GM12878 (cell line): ENCODE data around the gene OLFML2A. TPM values are rescaled to one million over a fixed set of nuclear protein-coding genes. Genes with fewer than 3 reads are reported as not detected.

ENCODE experiments used
- ATAC-seq: fragments of 200-7000 bp; cut with Tn5 transposase; 3 replicates; pipeline ENCODE4 v1.9.1; 2020; ENCODE audit warnings: mild to moderate bottlenecking, moderate library complexity
- BruUV-seq: library from RNA; stranded (reverse); fragments of 400-500 nt; replicated peaks from 2 replicates; lab custom pipeline; 2021; lab: Mats Ljungman, UMichigan
- CTCF ChIA-PET: fragments of 300-600 bp; sonication (Branson Sonifier 250); formaldehyde crosslinking; extraction: SDS; loops from one replicate; lab custom pipeline; 2021; ENCODE audit warnings: inconsistent platforms; lab: Yijun Ruan, JAX
- POLR2A ChIA-PET: fragments of 350-600 bp; formaldehyde crosslinking; extraction: SDS; loops from one replicate; lab custom pipeline; 2021; ENCODE audit warnings: inconsistent platforms; lab: Charles Lee
- RAD21 ChIA-PET: fragments of 300-600 bp; sonication (Branson Sonifier 250); formaldehyde crosslinking; loops from one replicate; lab custom pipeline; 2023; ENCODE audit warnings: antibody characterized with exemption; ENCODE audit not compliant: unreplicated experiment; lab: Charles Lee
- SMC1A ChIA-PET: fragments of 300-600 bp; sonication (Branson Sonifier 250); formaldehyde crosslinking; loops from one replicate; lab custom pipeline; 2023; ENCODE audit not compliant: unreplicated experiment, uncharacterized antibody; lab: Charles Lee
- DNase-seq: peaks from one replicate; pipeline ENCODE4 v3.0.0-alpha.2; 2011; ENCODE audit warnings: low read depth, low spot score
- FAIRE-seq: peaks from 3 replicates; lab custom pipeline; 2011; peaks lifted over from hg19 to GRCh38; lab: Jason Lieb, UNC
- H2AFZ ChIP-seq: 2 replicates; pipeline ENCODE4 v1.6.0; 2011; ENCODE audit warnings: low read depth, low read length, control low read depth; ENCODE audit not compliant: control insufficient read depth
- H3K27ac ChIP-seq: 2 replicates; pipeline ENCODE4 v1.5.1; 2011; ENCODE audit warnings: control low read depth; ENCODE audit not compliant: control insufficient read depth, insufficient read depth
- H3K27me3 ChIP-seq, 2 experiments: replicated peaks in 1 of 2; 2 replicates each; pipeline versions ENCODE4 v1.6.0 to v1.6.1; 2011; ENCODE audit warnings: low read length in 1 of 2; ENCODE audit not compliant: control insufficient read depth in 2 of 2, insufficient read depth in 2 of 2
- H3K36me3 ChIP-seq, 2 experiments: 2 replicates each; pipeline ENCODE4 v1.5.1; 2011; ENCODE audit warnings: low read length in 1 of 2; ENCODE audit not compliant: control insufficient read depth in 2 of 2, insufficient read depth in 2 of 2
- H3K4me1 ChIP-seq: 2 replicates; pipeline ENCODE4 v1.6.1; 2011; ENCODE audit warnings: mild to moderate bottlenecking, low read length, moderate library complexity, mixed read lengths; ENCODE audit not compliant: control insufficient read depth, insufficient read depth
- H3K4me2 ChIP-seq: 2 replicates; pipeline ENCODE4 v1.6.0; 2011; ENCODE audit warnings: control low read depth; ENCODE audit not compliant: control insufficient read depth, insufficient read depth
- H3K4me3 ChIP-seq: fragments of 200-600 bp; sonication (generic); 2 replicates; pipeline ENCODE4 v1.5.1; 2016
- H3K79me2 ChIP-seq: 2 replicates; pipeline ENCODE4 v1.6.0; 2011; ENCODE audit warnings: low read length; ENCODE audit not compliant: control insufficient read depth, insufficient read depth
- H3K9ac ChIP-seq: 2 replicates; pipeline ENCODE4 v1.8.0; 2011; ENCODE audit warnings: low read length, control low read depth, mixed read lengths; ENCODE audit not compliant: control insufficient read depth, insufficient read depth
- H3K9me3 ChIP-seq: replicated peaks from 3 replicates; pipeline ENCODE4 v1.5.1; 2011; ENCODE audit warnings: mild to moderate bottlenecking, low read length; ENCODE audit not compliant: control insufficient read depth, insufficient read depth
- H4K20me1 ChIP-seq: 2 replicates; pipeline ENCODE4 v1.6.0; 2011; ENCODE audit not compliant: control insufficient read depth, insufficient read depth
- IKZF2 ChIP-seq, 2 experiments: fragments of 450-650 bp; IDR thresholded peaks; 2 replicates each; pipeline ENCODE4 v1.6.1; 2017; ENCODE audit warnings: mild to moderate bottlenecking in 2 of 2, moderate library complexity in 2 of 2
- ZBTB11 ChIP-seq: fragments of 450-650 bp; formaldehyde crosslinking; IDR thresholded peaks from 2 replicates; pipeline ENCODE4 v1.5.0; 2022; ENCODE audit warnings: mild to moderate bottlenecking, missing genetic modification characterization
- WGBS: methylation state at CpG from one replicate; pipeline ENCODE4 v1.1.6; 2016; ENCODE audit warnings: low lambda C conversion rate; ENCODE audit not compliant: insufficient replicate concordance, insufficient coverage; ENCODE audit errors: missing lambda C conversion rate; 5-methylcytosine and 5-hydroxymethylcytosine counted together
- in situ Hi-C: fragments of 300-500 bp; cut with MboI; formaldehyde crosslinking; loops from 9 replicates; pipeline ENCODE4 v1.14.3; 2018; ENCODE audit warnings: mixed read lengths
- intact Hi-C: fragments of 100-400 bp; cut with micrococcal nuclease; formaldehyde crosslinking; loops from one replicate; pipeline ENCODE4 v1.14.2; 2022; ENCODE audit not compliant: unreplicated experiment
- polyA plus RNA-seq, 11 experiments: library from polyadenylated mRNA; depleted of rRNA in 4 of 11; unstranded in 6 of 11; stranded (reverse) in 5 of 11; fragments of >200 nt; fragmentation: Nextera tagmentation in 4 of 11; fragmentation: Illumina TruSeq in 1 of 11; extraction: Ambion mirVana in 4 of 11; extraction: Trizol in 1 of 11; gene quantifications; 1 replicate in 1 of 11; 2 replicates in 10 of 11; pipeline versions ENCODE4 v1.2.1 to v1.2.3, GENCODE V29; 2011 to 2016; ENCODE audit warnings: inconsistent platforms in 2 of 11, missing spikeins in 2 of 11, low read depth in 1 of 11
- total RNA-seq, 4 experiments: library from RNA; depleted of rRNA in 3 of 4; stranded (reverse); fragments of >200 nt in 3 of 4; fragmentation: Illumina TruSeq in 1 of 4; extraction: Trizol in 1 of 4; gene quantifications; 2 replicates each; pipeline versions ENCODE4 v1.2.1 to v1.2.3, GENCODE V29; 2013 to 2021

The OLFML2A gene
- total and polyA plus RNA-seq, 10 of the 15 experiments (the other 5 are each of a cell fraction or from before 2014, with no cell fraction given) = 0.02 to 0.13 (median 0.10) TPM; not detected in 4

GRCh38 chr9:124759327-124759726 lies 17.6 kb upstream of the OLFML2A start:
- BruUV-seq = no TSS peak
- TF ChIP-seq ZBTB11 (CRISPR knock-in tag) = no peak
- no peak for TF ChIP-seq IKZF2 (IDR thresholded peaks at IDR 0.05)
- H3K27me3 ChIP-seq = no peaks in the 10 kb centered on the region

More at GRCh38 chr9:124759327-124759726, 17.6 kb upstream of the OLFML2A start:
- ChIA-PET CTCF (interaction anchor here (0.7 to 13.9 kb wide), 8 partner anchors 10 to 383 kb away, joined by 3 to 201 read pairs (median 4); no protein-coding TSS in a partner anchor), RAD21 (interaction anchor here (0.7 to 2.9 kb wide), 4 partner anchors 13 to 141 kb away, joined by 3 to 14 read pairs (median 5); no protein-coding TSS in a partner anchor), SMC1A (interaction anchor here (1.1 to 2.7 kb wide), 5 partner anchors 10 to 142 kb away, joined by 3 to 15 read pairs (median 5); partner anchors contain the start of gene NR6A1), POLR2A (interaction anchor here (0.5 to 1.6 kb wide), 4 partner anchors 10 to 137 kb away, joined by 3 to 6 read pairs (median 3); no protein-coding TSS in a partner anchor)
- Histone ChIP-seq H3K4me1 (peaks cover 14% of the 10 kb centered on the region), H3K36me3 (no peaks in the 10 kb centered on the region), H3K27ac (no peak overlapping the region), H3K9me3 (no peaks in the 10 kb centered on the region), H3K9ac (no peak overlapping the region), H4K20me1 (no peaks in the 10 kb centered on the region), H3K4me3 (no peak overlapping the region), H3K4me2 (no peak overlapping the region), H3K79me2 (peaks cover 30% of the 10 kb centered on the region), H2AFZ (no peak overlapping the region)
- intact Hi-C loops = no loop called here
- DNase-seq (no peak), ATAC-seq (no peak), FAIRE-seq (no peak)
- WGBS = 92% methylated on average over 2 of the region's 2 CpGs
- in situ Hi-C loops = no loop called here
